ENCODE data around the gene AMDHD2.
"Not testable (repeated sequence)": the region's sequence is repeated elsewhere in the genome, so short reads cannot be mapped to it uniquely, and the experiment has no call there.

The AMDHD2 gene

GRCh38 chr16:2520097-2520783 lies at the start of gene AMDHD2:
AMDHD2 (plus strand) TSS chr16:2520371; CDS start chr16:2520459, 88 bp downstream.
- peak; percentile 78 to 83 for DNase-seq (ENCODE audit: low read depth in 2 of 2)

- no peak for DNase-seq (ENCODE audit: low read depth in 2 of 2)
Observed at GRCh38 chr16:2470603-2471015, 49.6 kb upstream of the AMDHD2 start.

- no peak for DNase-seq (ENCODE audit: low read depth in 2 of 2)
Observed at GRCh38 chr16:2471016-2471652, 49.0 kb upstream of the AMDHD2 start, which contains the start of gene NTN3. NTN3 (plus strand) TSS chr16:2471297; CDS start chr16:2471702, 405 bp downstream.

- DNase-seq (ENCODE audit: low read depth in 2 of 2) = no peak
Observed at GRCh38 chr16:2471653-2472487, 48.3 kb upstream of the AMDHD2 start.

GRCh38 chr16:2472488-2472864 lies 47.7 kb upstream of the AMDHD2 start:
- no peak for DNase-seq (ENCODE audit: low read depth in 2 of 2)

- DNase-seq (ENCODE audit: low read depth in 2 of 2) = no peak
Observed at GRCh38 chr16:2472885-2473445, 47.2 kb upstream of the AMDHD2 start.

GRCh38 chr16:2473446-2473926 lies 46.7 kb upstream of the AMDHD2 start:
- DNase-seq (ENCODE audit: low read depth in 2 of 2) = no peak

GRCh38 chr16:2473999-2474876 lies 45.9 kb upstream of the AMDHD2 start:
- DNase-seq (ENCODE audit: low read depth in 2 of 2) = peak; percentile 41 to 51

- peak; percentile 86 for DNase-seq (ENCODE audit: low read depth in 2 of 2)
Observed at GRCh38 chr16:2474877-2475412, 45.2 kb upstream of the AMDHD2 start, which contains the start of gene TBC1D24. TBC1D24 (plus strand) TSS chr16:2475127; CDS start chr16:2496149, 21,022 bp downstream.

- peak in 1 of 2 donors; percentile 26 for DNase-seq (ENCODE audit: low read depth in 2 of 2)
Observed at GRCh38 chr16:2475413-2476344, 44.5 kb upstream of the AMDHD2 start.

- no peak for DNase-seq (ENCODE audit: low read depth in 2 of 2)
Observed at GRCh38 chr16:2476345-2476720, 43.8 kb upstream of the AMDHD2 start.

GRCh38 chr16:2476741-2477140 lies 43.4 kb upstream of the AMDHD2 start:
- DNase-seq (ENCODE audit: low read depth in 2 of 2) = no peak

GRCh38 chr16:2477327-2477726 lies 42.8 kb upstream of the AMDHD2 start:
- no peak for DNase-seq (ENCODE audit: low read depth in 2 of 2)

GRCh38 chr16:2478279-2478678 lies 41.9 kb upstream of the AMDHD2 start:
- DNase-seq (ENCODE audit: low read depth in 2 of 2) = no peak

- not testable (repeated sequence) for DNase-seq (ENCODE audit: low read depth in 2 of 2)
Observed at GRCh38 chr16:2479996-2480395, 40.2 kb upstream of the AMDHD2 start.

- DNase-seq (ENCODE audit: low read depth in 2 of 2) = no peak
Observed at GRCh38 chr16:2480948-2481347, 39.2 kb upstream of the AMDHD2 start.

- no peak for DNase-seq (ENCODE audit: low read depth in 2 of 2)
Observed at GRCh38 chr16:2481676-2482075, 38.5 kb upstream of the AMDHD2 start.

- no peak for DNase-seq (ENCODE audit: low read depth in 2 of 2)
Observed at GRCh38 chr16:2482249-2482648, 37.9 kb upstream of the AMDHD2 start.

- DNase-seq (ENCODE audit: low read depth in 2 of 2) = no peak
Observed at GRCh38 chr16:2482708-2483534, 37.2 kb upstream of the AMDHD2 start.

All from stimulated activated CD8-positive, alpha-beta memory T cell treated with anti-CD3 and anti-CD28 coated beads, Interleukin-15, amount 100 ng/mL, for 48 hours (primary cell).